ENCODE data around the gene PFDN1.

PFDN1 gene

DNA sequence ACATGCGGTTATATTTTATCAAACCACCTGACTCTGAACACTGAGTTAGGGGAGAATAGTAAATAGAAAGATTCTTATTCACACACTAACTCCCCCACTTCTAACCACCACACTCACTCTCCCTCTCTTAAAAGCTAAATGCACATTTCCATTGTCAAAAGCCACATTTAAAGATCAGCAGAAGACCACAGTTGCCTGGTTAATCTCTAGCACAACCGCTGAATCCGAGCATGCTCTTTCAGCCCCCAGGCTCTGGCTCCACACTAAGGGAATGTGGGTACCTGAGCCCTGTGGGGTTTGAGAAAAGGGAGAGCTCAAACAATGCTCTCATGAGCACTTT lies 35.7 kb downstream of the PFDN1 start:
- TF ChIP-seq, protein P1, sequence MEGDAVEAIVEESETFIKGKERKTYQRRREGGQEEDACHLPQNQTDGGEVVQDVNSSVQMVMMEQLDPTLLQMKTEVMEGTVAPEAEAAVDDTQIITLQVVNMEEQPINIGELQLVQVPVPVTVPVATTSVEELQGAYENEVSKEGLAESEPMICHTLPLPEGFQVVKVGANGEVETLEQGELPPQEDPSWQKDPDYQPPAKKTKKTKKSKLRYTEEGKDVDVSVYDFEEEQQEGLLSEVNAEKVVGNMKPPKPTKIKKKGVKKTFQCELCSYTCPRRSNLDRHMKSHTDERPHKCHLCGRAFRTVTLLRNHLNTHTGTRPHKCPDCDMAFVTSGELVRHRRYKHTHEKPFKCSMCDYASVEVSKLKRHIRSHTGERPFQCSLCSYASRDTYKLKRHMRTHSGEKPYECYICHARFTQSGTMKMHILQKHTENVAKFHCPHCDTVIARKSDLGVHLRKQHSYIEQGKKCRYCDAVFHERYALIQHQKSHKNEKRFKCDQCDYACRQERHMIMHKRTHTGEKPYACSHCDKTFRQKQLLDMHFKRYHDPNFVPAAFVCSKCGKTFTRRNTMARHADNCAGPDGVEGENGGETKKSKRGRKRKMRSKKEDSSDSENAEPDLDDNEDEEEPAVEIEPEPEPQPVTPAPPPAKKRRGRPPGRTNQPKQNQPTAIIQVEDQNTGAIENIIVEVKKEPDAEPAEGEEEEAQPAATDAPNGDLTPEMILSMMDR (IDR thresholded peaks at IDR 0.05; ENCODE audit: insufficient read depth, low read length, poor library complexity, severe bottlenecking), result no peak
- DNase-seq (ENCODE audit: extremely low read depth, insufficient read length), result no peak
- Histone ChIP-seq H3K36me3 (ENCODE audit: control insufficient read depth, insufficient read depth, low read length) (no peaks in the 10 kb centered on the region), H3K27me3 (replicated peaks; ENCODE audit: control insufficient read depth, insufficient read depth, low read length) (no peaks in the 10 kb centered on the region), H3K4me3 (replicated peaks; ENCODE audit: low read depth, low read length) (no peak overlapping the region)

DNA sequence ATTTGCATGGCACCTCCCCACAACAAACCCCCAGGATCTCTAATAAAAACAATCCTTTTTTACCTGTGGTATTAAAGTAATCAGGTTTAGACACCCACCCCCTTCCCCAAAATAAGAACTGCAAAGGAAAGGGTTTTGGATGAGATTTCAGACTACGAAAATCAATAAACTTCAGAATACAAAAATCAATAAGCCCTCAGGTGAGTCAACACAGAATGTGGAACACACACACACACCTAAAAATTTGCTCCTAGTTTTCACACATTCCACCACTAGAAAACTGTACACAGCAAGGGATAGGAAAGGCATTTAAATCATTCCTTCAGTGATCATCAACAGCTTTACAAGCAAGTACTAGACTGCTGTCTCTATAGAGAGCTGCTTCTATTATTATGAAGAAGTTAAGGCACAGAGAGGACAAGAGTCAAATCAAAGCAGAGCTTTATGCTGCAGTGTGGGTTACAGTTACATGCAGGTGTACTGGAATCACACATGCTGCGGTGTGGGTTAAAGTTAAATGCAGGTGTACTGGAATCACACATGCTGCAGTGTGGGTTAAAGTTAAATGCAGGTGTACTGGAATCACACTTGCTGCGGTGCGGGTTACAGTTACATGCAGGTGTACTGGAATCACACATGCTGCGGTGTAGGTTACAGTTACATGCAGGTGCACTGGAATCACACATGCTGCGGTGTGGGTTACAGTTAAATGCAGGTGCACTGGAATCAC lies 36.3 kb downstream of the PFDN1 start:
- H3K36me3 ChIP-seq (ENCODE audit: control insufficient read depth, insufficient read depth, low read length), result no peaks in the 10 kb centered on the region
- no peak overlapping the region for H3K4me3 ChIP-seq (replicated peaks; ENCODE audit: low read depth, low read length)
- H3K27me3 ChIP-seq (replicated peaks; ENCODE audit: control insufficient read depth, insufficient read depth, low read length), result no peaks in the 10 kb centered on the region
- TF ChIP-seq, protein P1 (IDR thresholded peaks at IDR 0.05; ENCODE audit: insufficient read depth, low read length, poor library complexity, severe bottlenecking), result no peak
- no peak for DNase-seq (ENCODE audit: extremely low read depth, insufficient read length)

DNA sequence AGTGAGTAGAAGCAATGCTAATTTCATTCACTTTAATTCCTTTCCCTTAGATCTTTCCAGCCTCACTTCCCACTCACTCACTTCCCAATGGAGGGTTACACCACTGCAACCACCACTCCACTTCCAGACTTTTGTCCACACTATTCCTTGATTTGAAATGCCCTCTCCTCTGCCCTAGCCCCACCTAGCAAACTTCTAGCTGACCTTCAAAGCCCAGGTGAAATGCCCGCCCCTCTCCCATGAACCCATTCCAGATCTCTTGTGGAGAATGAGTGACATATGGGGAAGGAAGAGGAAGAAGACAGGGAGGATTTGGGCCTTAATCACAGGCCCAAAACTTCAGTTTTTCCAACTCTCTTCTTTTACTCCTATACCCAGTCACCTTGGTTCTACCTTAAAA lies 37.1 kb downstream of the PFDN1 start:
- no peak for DNase-seq (ENCODE audit: extremely low read depth, insufficient read length)
- Histone ChIP-seq H3K36me3 (ENCODE audit: control insufficient read depth, insufficient read depth, low read length) (no peaks in the 10 kb centered on the region), H3K27me3 (replicated peaks; ENCODE audit: control insufficient read depth, insufficient read depth, low read length) (no peaks in the 10 kb centered on the region), H3K4me3 (replicated peaks; ENCODE audit: low read depth, low read length) (no peak overlapping the region)
- TF ChIP-seq, protein P1 (IDR thresholded peaks at IDR 0.05; ENCODE audit: insufficient read depth, low read length, poor library complexity, severe bottlenecking), result no peak

DNA sequence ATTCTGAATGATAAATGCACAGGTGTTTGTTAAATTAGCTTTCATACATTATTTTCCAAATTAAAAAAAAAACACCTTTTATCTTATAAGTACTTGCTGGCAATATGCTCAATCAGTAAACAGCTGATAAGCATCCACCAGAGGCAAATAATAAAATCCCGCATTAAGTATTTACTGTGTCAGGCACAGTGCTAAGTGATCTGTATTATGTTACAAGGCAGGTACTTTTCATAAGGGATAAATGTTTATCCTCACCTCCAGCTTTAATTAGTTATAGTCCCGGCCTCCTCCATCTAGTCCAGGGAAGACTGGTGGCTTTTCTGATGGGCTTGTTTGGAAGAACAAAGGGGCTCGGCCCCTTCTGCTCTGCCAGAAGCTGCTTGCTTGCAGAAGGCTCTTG lies 40.1 kb downstream of the PFDN1 start:
- Histone ChIP-seq H3K4me3 (replicated peaks; ENCODE audit: low read depth, low read length) (no peak overlapping the region), H3K36me3 (ENCODE audit: control insufficient read depth, insufficient read depth, low read length) (peaks cover 1% of the 10 kb centered on the region), H3K27me3 (replicated peaks; ENCODE audit: control insufficient read depth, insufficient read depth, low read length) (no peaks in the 10 kb centered on the region)
- TF ChIP-seq, protein P1 (IDR thresholded peaks at IDR 0.05; ENCODE audit: insufficient read depth, low read length, poor library complexity, severe bottlenecking), result no peak
- DNase-seq (ENCODE audit: extremely low read depth, insufficient read length), result no peak

GRCh38 chr5:140262221-140262620 lies 40.7 kb downstream of the PFDN1 start:
- H3K36me3 ChIP-seq (ENCODE audit: control insufficient read depth, insufficient read depth, low read length), result peaks cover 1% of the 10 kb centered on the region

More at GRCh38 chr5:140262221-140262620, 40.7 kb downstream of the PFDN1 start:
- TF ChIP-seq, protein P1 (IDR thresholded peaks at IDR 0.05; ENCODE audit: insufficient read depth, low read length, poor library complexity, severe bottlenecking), result no peak
- no peaks in the 10 kb centered on the region for H3K27me3 ChIP-seq (replicated peaks; ENCODE audit: control insufficient read depth, insufficient read depth, low read length)
- DNase-seq (ENCODE audit: extremely low read depth, insufficient read length), result no peak
- H3K4me3 ChIP-seq (replicated peaks; ENCODE audit: low read depth, low read length), result no peak overlapping the region

Data from GM06990 (cell line).